HG02981 (cell line): Measurements from ENCODE around the gene RLN1.
"Not testable (repeated sequence)": the region's sequence is repeated elsewhere in the genome, so short reads cannot be mapped to it uniquely, and the experiment has no call there.

Experiments
- ATAC-seq: cut with Tn5 transposase; IDR thresholded peaks from one replicate; pipeline ENCODE4 v1.9.1; 2021; ENCODE audit warnings: mild to moderate bottlenecking, moderate library complexity; ENCODE audit not compliant: unreplicated experiment

RLN1 gene

DNA sequence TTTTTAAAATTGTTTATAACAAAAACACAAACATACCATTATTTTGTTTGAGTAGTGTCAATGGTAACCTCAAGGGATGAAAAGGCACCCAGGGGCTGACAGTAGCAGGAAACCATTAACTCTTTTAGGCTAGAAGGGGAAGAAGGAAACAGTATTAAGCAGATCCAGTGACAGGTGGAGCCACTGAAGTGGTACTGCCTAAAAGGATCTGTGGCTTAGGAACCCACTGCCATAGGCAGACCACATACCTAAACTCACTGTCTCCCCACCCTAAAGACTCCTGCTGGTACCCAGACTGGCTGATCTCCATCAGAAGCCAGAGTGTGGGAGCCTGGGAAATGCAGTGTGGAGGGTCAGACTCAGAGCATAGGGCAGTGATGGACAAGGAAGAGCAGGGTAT is 13.5 kb downstream of the RLN1 start:
- ATAC-seq: no peak

DNA sequence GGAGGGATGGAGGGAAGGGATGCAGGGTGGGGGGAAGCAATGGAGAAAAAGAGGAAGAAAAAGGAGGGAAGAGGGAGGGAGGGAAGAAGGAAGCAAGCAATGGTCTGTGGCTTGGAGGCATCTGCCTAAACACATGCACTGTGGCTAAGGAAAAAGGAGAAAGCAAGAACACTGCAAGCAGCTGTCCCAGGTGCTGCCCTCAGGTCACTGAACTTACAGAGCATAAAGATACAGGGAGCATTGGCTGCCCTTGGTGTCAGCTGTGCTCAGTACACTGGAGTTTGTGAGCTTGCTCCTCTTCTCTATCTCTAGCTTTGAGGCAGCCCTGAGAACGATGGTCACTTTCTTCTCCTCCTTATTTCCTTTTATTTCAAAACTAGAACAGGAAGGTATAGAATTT is 18.1 kb downstream of the RLN1 start:
- ATAC-seq: not testable (repeated sequence)

DNA sequence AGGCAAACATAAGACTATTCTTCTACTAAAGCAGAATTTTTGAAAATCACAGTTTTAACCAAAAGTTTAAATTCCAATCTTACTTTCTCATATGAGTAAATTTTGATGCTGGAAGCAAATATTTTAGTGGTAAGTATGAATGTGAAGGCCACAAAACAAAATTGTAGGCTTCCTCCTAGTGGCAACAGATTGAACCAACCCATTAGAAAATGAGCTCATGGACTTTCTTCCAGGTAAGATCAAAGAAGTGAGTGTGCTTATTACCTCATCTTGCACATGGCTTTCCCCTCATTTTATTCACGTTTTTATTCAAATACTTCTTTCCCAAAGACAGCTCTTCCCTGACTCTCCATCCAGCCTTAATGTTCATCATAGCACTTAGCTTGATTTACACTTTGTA is 18.6 kb downstream of the RLN1 start:
- no peak for ATAC-seq

DNA sequence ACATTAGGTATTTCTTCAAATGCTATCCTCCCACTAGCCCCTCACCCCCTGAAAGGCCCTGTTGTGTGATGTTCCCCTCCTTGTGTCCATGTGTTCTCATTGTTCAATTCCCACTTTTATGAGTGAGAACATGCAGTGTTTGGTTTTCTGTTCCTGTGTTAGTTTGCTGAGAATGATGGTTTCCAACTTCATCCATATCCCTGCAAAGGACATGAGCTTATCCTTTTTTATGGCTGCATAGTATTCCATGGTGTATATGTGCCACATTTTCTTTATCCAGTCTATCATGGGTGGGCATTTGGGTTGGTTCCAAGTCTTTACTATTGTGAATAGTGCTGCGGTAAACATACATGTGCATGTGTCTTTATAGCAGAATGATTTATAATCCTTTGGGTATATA is 23.3 kb downstream of the RLN1 start:
- not testable (repeated sequence) for ATAC-seq

DNA sequence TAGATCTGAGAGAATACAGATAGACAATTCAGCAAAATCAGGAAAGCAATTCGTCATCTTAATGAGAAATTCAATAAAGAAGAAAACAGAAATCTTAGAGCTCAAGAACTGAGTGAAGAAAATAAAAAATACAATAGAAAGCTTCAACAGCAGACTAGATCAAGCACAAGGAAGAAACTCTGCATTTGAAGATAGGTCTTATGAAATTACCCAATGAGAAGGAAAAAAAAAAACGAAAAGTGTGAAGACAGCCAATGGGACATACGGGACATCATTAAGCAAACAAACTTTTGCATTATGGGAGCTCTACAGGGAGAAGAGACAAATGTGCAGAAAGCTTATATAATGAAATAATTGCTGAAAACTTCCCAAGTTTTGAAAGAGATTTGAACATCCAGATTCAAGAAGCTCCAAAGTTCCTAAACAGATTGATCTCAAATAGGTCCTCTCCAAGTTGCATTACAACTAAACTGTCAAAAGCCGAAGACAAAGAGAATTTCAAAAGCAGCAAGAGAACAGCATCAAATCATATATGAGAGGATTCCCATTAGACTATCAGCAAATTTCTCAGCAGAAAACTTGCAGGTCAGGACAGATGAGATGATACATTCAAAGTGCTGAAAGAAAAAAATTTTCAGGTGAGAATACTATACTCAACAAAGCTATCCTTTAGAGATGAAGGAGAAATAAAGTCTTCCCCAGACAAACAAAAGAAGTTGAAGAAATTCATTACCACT is 24.3 kb downstream of the RLN1 start:
- no peak for ATAC-seq

DNA sequence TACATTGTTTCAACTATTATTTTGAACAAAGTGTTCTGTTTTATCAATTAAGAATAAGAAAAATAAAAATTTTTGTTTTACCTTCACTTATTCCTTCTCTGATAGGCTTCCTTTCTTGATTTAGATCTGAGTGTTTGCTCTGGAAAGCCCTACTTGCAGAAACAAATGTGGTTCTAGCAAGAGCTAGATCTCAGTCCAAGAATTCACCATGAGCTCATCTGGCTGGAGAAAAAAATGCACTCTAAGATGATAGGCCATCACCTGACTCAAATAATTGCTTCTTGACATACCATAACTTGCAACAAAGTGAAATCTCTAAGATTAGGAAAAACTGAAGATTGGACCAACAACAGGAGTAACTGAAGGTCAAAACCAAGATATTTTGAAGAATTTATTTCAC is 28.8 kb downstream of the RLN1 start:
- no peak for ATAC-seq

DNA sequence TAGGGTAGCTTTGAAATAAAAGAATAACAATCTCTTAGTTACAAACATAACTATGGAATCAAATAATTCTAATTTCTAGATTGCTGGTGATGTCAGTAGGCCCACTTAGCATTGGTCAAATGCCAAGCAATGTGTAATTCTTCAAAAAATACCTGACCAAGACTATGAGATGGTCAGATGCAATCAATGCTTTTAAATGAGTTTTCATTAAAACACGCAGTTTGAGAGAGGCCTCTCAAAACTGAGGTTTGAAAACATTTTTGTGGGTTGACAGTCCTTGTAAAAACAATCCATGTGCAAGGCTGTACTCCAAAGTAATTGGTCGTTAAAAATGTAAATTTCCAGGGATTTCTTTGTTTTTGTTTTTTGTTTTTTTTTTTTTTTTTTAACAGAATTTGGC is 33.9 kb downstream of the RLN1 start:
- ATAC-seq: no peak

DNA sequence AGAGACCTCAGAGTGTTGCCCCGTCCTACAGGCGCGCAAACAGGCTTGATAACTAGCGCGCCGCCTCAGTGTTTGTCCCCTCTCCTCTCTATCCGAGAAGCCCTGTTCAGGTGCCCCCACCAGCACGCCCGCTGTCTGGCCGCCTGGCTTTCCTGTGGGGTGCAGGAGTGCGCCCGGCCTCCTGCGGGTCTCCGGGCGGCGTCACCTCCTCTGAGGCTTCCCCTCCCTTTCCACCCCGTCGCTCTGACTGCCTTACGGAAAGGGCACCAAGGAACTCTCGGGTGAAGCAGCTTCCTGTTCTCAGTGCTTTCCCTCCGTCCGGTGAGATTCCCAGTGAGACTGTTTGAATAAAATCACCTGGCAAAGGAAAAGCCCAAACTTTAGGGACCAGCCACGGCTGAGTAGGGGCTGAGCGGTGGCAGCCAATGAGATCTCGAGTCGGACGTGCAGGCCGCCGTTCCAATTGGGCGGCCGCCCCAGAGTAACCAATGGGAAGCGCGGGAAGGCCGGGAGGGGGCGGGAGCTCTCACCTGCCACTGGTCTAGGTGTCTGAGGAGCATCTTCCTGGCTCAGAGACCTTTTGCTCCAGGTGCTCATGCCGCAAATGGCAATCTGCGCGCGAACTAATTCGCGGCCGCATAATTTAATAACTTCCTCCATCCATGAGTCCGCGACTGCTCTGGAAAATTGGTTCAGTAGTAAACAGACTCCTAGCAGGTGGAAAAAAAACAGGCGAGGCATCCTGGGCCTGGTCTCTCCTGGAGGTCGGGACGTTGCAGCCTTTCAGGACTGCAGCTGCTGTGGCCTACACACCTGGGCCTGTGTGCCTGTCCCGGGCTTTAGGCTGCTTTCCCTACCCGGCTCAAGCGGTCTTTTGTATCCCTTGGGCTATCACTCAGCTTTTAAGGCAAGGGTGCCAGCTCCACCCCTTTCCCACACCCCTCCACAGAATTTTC is 35.6 kb downstream of the RLN1 start, which contains the start of gene RLN2:
Gene RLN2 (minus strand): TSS at position 877 of the 956 bp plus-strand sequence. CDS start 136 bp downstream, at position 741.
- peak; percentile 99 for ATAC-seq

DNA sequence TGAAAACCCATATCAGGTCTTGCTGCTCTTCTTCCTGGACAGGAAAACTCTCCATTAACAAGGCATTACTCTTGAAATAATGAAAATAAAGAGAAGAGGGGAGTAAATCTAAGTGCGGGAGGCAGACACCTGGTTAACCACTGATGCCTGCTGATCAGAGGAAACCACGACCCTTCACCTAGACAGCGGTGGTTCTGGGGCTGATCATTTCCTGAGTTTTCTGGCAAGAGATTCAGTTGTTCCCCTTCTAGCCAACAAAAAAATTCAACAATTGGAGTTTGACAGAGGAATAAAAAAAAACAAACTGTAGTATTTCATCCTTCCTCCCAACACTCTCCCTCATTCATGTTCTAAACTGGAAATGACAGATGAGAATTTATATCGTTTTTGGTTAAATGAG is 38.1 kb downstream of the RLN1 start:
- no peak for ATAC-seq

DNA sequence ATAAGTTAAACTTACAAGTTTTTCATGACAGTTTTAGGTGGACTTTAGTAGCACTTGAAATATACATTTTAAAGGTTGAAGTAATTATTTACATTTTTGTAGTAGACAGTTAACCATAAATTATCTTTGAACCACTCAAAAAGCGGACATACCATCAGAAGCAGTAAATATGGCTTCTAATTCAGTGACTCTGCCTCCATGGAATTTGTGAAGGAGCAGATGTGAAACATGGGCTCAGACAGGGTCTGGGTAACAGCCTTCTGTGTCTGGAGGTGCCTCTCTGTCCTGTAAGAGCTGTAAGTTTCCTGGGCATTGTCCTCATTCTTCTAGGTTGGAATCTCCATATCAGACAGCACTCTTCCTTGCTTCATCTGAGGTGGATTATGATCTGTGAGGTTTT is 47.5 kb downstream of the RLN1 start:
- ATAC-seq: no peak

DNA sequence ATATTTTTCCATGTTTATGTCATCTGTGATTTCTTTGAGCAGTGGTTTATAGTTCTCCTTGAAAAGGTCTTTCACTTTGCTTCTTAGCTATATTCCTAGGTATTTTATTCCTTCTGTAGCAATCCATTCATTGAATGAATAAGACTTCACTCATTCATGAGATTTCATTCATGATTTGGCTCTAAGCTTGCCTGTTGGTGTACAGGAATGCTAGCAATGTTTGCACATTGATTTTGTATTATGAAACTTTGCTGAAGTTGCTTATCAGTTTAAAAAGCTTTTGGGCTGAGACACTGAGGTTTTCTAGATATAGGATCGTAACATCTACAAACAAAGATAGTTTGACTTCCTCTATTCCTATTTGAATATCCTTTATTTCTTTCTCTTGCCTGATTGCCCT is 51.1 kb downstream of the RLN1 start:
- no peak for ATAC-seq

DNA sequence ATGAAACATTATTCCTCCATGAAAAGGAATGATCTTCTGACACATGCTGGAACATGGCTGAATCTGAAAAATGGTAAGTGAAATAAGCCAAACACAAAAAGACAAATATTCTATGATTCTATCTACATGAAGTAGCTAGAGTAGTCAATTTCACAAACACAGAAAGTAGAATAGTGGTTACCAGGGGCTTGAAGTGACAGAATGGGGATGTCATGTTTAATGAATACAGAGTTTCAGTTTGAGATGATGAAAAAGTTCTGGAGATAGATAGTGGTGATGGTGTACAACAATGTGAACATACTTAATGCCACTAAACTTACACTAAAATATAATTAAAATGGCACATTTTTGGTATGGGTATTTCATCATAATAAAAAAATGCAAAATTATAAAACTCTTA is 53.4 kb downstream of the RLN1 start:
- ATAC-seq: no peak
